Cardiac fibroblast (primary cell): ENCODE results near the gene ABCA5.
A peak's percentile ranks its signal among the peaks of the same experiment; 100 is the strongest.

Experiments
- DNase-seq, 2 donors: peaks; one replicate each; pipeline versions ENCODE4 v3.0.0 to v3.0.0-alpha.2; 2010; ENCODE audit warnings: low read depth in 2 of 2
- H3K4me3 ChIP-seq, 2 donors: replicated peaks in 1 of 2; 1 replicate in 1 of 2; 2 replicates in 1 of 2; pipeline ENCODE4 v1.5.1; 2011; ENCODE audit warnings: low read depth in 2 of 2, low read length in 2 of 2, mild to moderate bottlenecking in 2 of 2, moderate library complexity in 1 of 2
- CTCF ChIP-seq: IDR thresholded peaks from one replicate; pipeline ENCODE4 v1.5.1; 2011; ENCODE audit warnings: low read depth, mild to moderate bottlenecking, low read length, inconsistent platforms

The ABCA5 gene

GRCh38 chr17:69246726-69247375 lies 80.1 kb downstream of the ABCA5 start:
- no peak overlapping the region for H3K4me3 ChIP-seq
- TF ChIP-seq CTCF = peak; percentile 33
- peak; percentile 74 to 79 for DNase-seq

GRCh38 chr17:69246202-69246601 lies 80.7 kb downstream of the ABCA5 start:
- no peak for TF ChIP-seq CTCF
- H3K4me3 ChIP-seq = no peak overlapping the region
- no peak for DNase-seq

GRCh38 chr17:69245617-69246016 lies 81.3 kb downstream of the ABCA5 start:
- DNase-seq = peak in 1 of 2 donors; percentile 8
- no peak for TF ChIP-seq CTCF
- H3K4me3 ChIP-seq = no peak overlapping the region

- no peak for DNase-seq
- H3K4me3 ChIP-seq = no peak overlapping the region
- TF ChIP-seq CTCF = no peak
These were observed 87.0 kb downstream of the ABCA5 start for GRCh38 chr17:69239611-69240600.

- no peak for DNase-seq
- no peak overlapping the region for H3K4me3 ChIP-seq
- TF ChIP-seq CTCF = no peak
These were observed 90.0 kb downstream of the ABCA5 start for GRCh38 chr17:69236946-69237345.

- no peak for DNase-seq
- no peak for TF ChIP-seq CTCF
- no peak overlapping the region for H3K4me3 ChIP-seq
These were observed 90.5 kb downstream of the ABCA5 start for GRCh38 chr17:69236464-69236863.
